Activated CD8-positive, alpha-beta T cell treated with anti-CD3 and anti-CD28 coated beads for 36 hours (primary cell): ENCODE results near the gene VPS35L. TPM values are rescaled to one million over a fixed set of nuclear protein-coding genes. Genes with fewer than 3 reads are reported as not detected.
"Not testable (repeated sequence)": the region's sequence is repeated elsewhere in the genome, so short reads cannot be mapped to it uniquely, and the experiment has no call there.

Source experiments
- ATAC-seq: fragments of 200-7000 bp; cut with Tn5 transposase; one replicate; pipeline ENCODE4 v1.10.0; 2021; ENCODE audit warnings: mild to moderate bottlenecking, moderate library complexity
- CTCF ChIA-PET: fragments of 350-600 bp; sonication (Branson Sonifier 250); formaldehyde crosslinking; loops from one replicate; lab custom pipeline; 2021; ENCODE audit warnings: antibody characterized with exemption; lab: Charles Lee
- POLR2A ChIA-PET: fragments of 350-600 bp; sonication (Branson Sonifier 250); formaldehyde crosslinking; loops from one replicate; lab custom pipeline; 2021; ENCODE audit warnings: antibody characterized with exemption; lab: Charles Lee
- DNase-seq: peaks from one replicate; pipeline ENCODE4 v3.0.0-alpha.2; 2020
- H3K27ac Mint-ChIP-seq: one replicate; pipeline ENCODE4 v1.8.0; 2021; ENCODE audit warnings: mild to moderate bottlenecking, mixed read lengths
- H3K27me3 Mint-ChIP-seq: one replicate; pipeline ENCODE4 v1.8.0; 2021; ENCODE audit warnings: mixed read lengths
- H3K36me3 Mint-ChIP-seq: one replicate; pipeline ENCODE4 v1.8.0; 2021; ENCODE audit warnings: low read depth, mixed read lengths
- H3K4me1 Mint-ChIP-seq: one replicate; pipeline ENCODE4 v1.8.0; 2021; ENCODE audit warnings: low read depth, mixed read lengths
- H3K4me3 Mint-ChIP-seq: one replicate; pipeline ENCODE4 v1.8.0; 2021; ENCODE audit warnings: mild to moderate bottlenecking, moderate library complexity, mixed read lengths
- H3K9me3 Mint-ChIP-seq: one replicate; pipeline ENCODE4 v1.8.0; 2021; ENCODE audit warnings: mixed read lengths
- CTCF ChIP-seq: fragments of 200-600 bp; IDR thresholded peaks from one replicate; pipeline ENCODE4 v1.8.0; 2022; ENCODE audit warnings: antibody characterized with exemption, mild to moderate bottlenecking
- intact Hi-C: fragments of 100-400 bp; cut with micrococcal nuclease; formaldehyde crosslinking; loops from one replicate; pipeline ENCODE4 v1.10.0; 2022
- total RNA-seq, 2 experiments: library from RNA; stranded (reverse); gene quantifications; one replicate each; pipeline ENCODE4 v1.2.3, GENCODE V29; 2021

Gene VPS35L
- total RNA-seq, 2 experiments from 2014 or later, result 32.1 to 34.8 TPM

DNA sequence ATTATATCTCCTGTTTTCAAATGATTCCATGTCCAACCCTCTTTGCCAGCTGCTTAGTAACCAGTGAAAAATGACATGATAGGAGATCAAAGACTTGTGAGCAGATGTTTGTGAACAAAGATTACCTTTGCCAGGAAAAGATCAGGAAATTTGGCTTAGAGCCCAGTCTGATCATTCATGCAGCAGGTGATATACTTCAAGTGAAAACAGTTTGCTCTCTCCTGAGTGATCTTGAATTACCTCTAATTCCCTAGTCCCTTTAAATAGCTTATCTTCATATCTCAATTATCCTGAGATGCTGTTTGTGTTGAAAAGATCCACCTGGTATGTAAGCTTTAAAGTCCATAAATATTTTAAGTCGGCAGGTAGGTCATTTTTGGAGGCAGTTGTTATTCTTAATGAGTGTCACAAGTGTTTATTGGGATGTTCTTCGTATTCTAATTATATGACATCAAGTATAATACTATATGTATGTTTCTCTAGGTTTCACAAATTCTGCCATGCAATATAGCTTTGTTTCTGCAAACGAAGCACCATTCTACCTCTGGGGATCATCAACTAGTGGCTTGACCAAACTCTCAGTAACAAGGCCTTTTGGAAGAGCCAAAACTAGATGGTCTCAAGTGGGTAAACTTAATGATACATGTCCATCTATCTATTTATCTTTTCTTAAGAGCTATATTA is 13.2 kb upstream of the VPS35L start:
- Mint-ChIP-seq H3K27ac (no peak overlapping the region), H3K36me3 (peaks cover 32% of the 10 kb centered on the region), H3K27me3 (no peaks in the 10 kb centered on the region), H3K4me3 (no peak overlapping the region), H3K4me1 (no peaks in the 10 kb centered on the region), H3K9me3 (no peaks in the 10 kb centered on the region)
- intact Hi-C loops, result no loop called here
- ChIA-PET CTCF (interaction anchor here (0.8 to 1.0 kb wide), 2 partner anchors 40 to 42 kb away, joined by 3 read pairs; no protein-coding TSS in a partner anchor), POLR2A (interaction anchor here (1.4 kb wide), 1 partner anchor 13 kb away, joined by 4 read pairs; the partner anchor contains the start of gene VPS35L)
- no peak for ATAC-seq
- DNase-seq, result no peak
- no peak for TF ChIP-seq CTCF

DNA sequence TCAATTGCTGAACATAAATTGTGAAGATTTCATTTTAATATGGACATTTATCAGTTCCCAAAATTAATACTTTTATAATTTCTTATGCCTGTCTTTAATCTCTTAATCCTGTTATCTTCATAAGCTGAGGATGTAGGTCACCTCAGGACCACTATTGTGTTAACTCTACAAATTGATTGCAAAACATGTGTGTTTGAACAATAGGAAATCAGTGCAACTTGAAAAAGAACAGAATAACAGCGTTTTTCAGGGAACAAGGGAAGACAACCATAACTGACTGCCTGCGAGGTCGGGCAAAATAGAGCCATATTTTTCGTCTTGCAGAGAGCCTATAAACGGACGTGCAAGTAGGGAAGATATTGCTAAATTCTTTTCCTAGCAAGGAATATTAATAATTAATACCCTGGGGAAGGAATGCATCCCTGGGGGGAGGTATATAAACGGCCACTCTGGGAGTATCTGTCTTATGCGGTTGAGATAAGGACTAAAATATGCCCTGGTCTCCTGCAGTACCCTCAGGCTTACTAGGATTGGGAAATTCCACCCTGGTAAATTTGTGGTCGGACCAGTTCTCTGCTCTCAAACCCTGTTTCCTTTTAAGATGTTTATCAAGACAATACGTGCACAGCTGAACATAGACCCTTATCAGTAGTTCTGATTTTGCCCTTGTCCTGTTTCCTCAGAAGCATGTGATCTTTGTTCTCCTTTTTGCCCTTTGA is 12.1 kb upstream of the VPS35L start:
- CTCF ChIA-PET, result interaction anchor here (1.0 kb wide), 1 partner anchor 41 kb away, joined by 3 read pairs; no protein-coding TSS in a partner anchor
- intact Hi-C loops, H3K27me3 Mint-ChIP-seq, DNase-seq, H3K27ac Mint-ChIP-seq, ATAC-seq, H3K4me3 Mint-ChIP-seq, H3K9me3 Mint-ChIP-seq, H3K4me1 Mint-ChIP-seq: not testable (repeated sequence)
- POLR2A ChIA-PET, result interaction anchor here (1.4 kb wide), 1 partner anchor 12 kb away, joined by 4 read pairs; the partner anchor contains the start of gene VPS35L
- H3K36me3 Mint-ChIP-seq, result peaks cover 31% of the 10 kb centered on the region

DNA sequence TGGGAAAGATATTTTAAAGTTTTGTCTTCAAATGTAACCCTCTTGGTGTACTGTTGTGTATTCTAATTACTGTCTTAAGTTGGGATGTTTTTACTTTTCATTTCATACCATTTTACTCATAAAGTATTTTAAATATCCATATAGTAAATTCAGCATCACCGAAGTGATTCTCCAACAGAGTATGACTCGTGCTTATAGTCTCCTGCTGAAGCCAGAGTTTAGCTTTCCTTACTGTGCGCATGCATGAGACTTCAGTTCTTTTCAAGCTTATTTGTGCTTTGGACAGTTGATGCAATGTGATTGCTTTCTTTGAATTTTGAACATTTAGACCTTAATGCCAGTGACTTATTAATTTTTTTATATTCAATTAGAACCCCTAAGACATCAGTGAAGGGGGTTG is 7.4 kb upstream of the VPS35L start:
- H3K4me3 Mint-ChIP-seq, result no peak overlapping the region
- CTCF ChIA-PET, result interaction anchor here (1.1 to 1.8 kb wide), 2 partner anchors 15 to 45 kb away, joined by 3 to 4 read pairs; no protein-coding TSS in a partner anchor
- intact Hi-C loops, result no loop called here
- H3K36me3 Mint-ChIP-seq, result peaks cover 19% of the 10 kb centered on the region
- no peaks in the 10 kb centered on the region for H3K4me1 Mint-ChIP-seq
- no peak overlapping the region for H3K27ac Mint-ChIP-seq
- no peak for DNase-seq
- no peak for TF ChIP-seq CTCF
- no peaks in the 10 kb centered on the region for H3K9me3 Mint-ChIP-seq
- POLR2A ChIA-PET, result interaction anchor here (1.1 kb wide), 1 partner anchor 24 kb away, joined by 6 read pairs; the partner anchor contains the start of gene CCP110
- H3K27me3 Mint-ChIP-seq, result no peaks in the 10 kb centered on the region
- no peak for ATAC-seq

DNA sequence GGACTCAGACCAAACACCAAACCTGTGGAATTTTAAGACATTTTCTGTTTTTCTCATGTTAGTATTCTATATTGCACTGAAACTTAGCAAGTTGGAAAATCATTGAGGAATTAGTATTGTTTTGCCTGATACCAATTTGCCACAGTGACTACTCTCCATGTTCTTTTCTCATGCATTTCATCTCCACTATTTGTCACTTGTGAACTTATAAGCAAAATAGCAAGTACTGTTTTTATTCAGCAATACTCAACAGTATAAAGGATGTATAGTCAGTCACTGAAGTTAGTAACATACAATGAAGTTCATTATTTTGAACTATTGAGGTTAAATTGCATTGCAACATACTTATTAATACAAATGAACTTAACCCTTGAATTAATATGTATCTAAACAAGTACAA is 5.8 kb upstream of the VPS35L start:
- no peak overlapping the region for H3K27ac Mint-ChIP-seq
- no peaks in the 10 kb centered on the region for H3K27me3 Mint-ChIP-seq
- peaks cover 8% of the 10 kb centered on the region for H3K4me1 Mint-ChIP-seq
- ChIA-PET POLR2A (no interaction called here), CTCF (interaction anchor here (0.8 to 1.4 kb wide), 3 partner anchors 9 to 464 kb away, joined by 3 to 6 read pairs (median 5); partner anchors contain the start of gene CCP110)
- no peak for TF ChIP-seq CTCF
- H3K36me3 Mint-ChIP-seq, result peaks cover 9% of the 10 kb centered on the region
- no peak for ATAC-seq
- no peak for DNase-seq
- intact Hi-C loops, result no loop called here
- H3K9me3 Mint-ChIP-seq, result no peaks in the 10 kb centered on the region
- H3K4me3 Mint-ChIP-seq, result no peak overlapping the region

- TF ChIP-seq CTCF, result peak; percentile 13
- no peak for ATAC-seq
Observed at GRCh38 chr16:19555938-19556771, 652 bp downstream of the VPS35L start.

More at GRCh38 chr16:19555938-19556771, 652 bp downstream of the VPS35L start:
- POLR2A ChIA-PET, result interaction anchor here (0.7 to 4.7 kb wide), 8 partner anchors 10 to 765 kb away, joined by 3 to 21 read pairs (median 4); partner anchors contain the start of genes CCP110 and RPS15A
- peak overlapping the region; percentile 85 for H3K4me3 Mint-ChIP-seq
- peak; percentile 43 for DNase-seq
- H3K27me3 Mint-ChIP-seq, result no peaks in the 10 kb centered on the region
- H3K36me3 Mint-ChIP-seq, result peaks cover 10% of the 10 kb centered on the region
- no peaks in the 10 kb centered on the region for H3K9me3 Mint-ChIP-seq
- CTCF ChIA-PET, result interaction anchor here (0.7 to 6.6 kb wide), 21 partner anchors 9 to 829 kb away, joined by 3 to 47 read pairs (median 4); partner anchors contain the start of genes CCP110, COQ7 and GPRC5B
- intact Hi-C loops, result loop anchor here (5.0 kb wide), 1 partner anchor 161 kb away; the partner anchor contains the start of genes IQCK and KNOP1
- peaks cover 15% of the 10 kb centered on the region for H3K4me1 Mint-ChIP-seq
- peak overlapping the region; percentile 79 for H3K27ac Mint-ChIP-seq
